HUDEP-2 (cell line): ENCODE measurements around the gene MORC2.

Experiments
- DNase-seq, 76 experiments: peaks; one replicate each; lab custom pipeline; 2025; ENCODE audit not compliant: unreplicated experiment in 76 of 76; lab: John Stamatoyannopoulos, UW

The MORC2 gene

DNA sequence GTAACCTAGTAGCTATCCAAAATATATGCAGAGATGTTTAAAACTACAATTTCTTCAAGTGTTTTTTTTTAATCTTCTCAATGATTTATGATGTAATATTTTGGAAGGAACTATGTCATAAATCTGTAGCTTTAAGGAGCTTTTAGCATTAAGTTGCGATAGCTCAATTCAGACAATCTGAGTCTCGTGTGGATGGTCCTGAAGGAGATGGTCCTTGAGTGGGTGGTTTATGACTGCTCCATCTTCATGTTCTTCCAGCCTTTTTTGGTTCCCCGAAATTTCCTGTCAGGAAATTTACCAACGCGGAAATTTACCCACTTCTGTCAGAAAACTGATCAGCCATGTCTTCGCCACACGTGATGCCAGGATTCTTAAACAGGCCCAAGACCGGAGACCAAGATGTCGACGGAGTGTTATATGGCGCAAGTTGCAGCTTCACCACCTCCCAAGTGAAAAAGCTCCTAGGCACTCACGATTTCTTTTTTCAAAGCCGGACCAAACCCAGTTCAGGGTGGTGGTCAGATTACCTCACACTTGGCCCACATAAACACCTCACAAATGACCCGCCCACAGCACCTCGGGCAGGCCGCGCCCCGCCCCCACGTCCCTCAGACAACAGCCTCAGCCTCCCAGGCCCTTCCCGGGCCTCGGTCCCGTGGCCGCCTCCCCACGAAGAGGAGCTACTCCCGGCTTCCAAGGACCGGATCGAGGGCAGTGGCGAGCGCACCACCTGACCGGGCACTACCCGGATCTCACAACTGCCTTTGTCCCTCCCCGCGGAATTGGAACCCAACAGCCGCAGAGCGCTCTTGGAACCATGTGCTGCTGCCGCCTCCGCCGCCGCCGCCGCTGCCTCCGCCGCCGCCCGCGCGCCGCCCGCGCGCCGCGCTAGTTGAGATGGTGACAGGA is at the start of gene MORC2:
MORC2 (minus strand) TSS at position 760 of the 909 bp plus-strand sequence. CDS start 885 bp downstream, outside the sequence.
- peak in 59 of 76 experiments; percentile 24 to 81 (median 58) for DNase-seq

DNA sequence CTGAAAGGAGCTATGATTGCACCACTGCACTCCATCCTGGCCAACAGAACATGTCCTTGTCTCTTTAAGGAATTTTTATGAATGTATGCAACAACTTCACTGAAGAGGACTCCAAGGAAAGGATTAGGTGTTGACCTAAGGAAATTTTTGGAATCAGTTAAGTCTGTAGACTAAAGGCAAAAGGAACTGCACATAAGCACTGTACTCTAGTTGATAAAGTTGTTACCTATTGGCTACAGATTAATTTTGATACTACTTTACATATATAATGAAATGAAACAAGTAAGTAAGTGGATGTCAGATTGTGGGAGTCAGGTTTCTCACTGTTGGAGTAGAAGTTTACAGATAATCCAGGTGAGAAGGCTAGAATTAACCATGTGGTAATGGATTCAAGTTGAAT is 37.0 kb upstream of the MORC2 start:
- no peak for DNase-seq

DNA sequence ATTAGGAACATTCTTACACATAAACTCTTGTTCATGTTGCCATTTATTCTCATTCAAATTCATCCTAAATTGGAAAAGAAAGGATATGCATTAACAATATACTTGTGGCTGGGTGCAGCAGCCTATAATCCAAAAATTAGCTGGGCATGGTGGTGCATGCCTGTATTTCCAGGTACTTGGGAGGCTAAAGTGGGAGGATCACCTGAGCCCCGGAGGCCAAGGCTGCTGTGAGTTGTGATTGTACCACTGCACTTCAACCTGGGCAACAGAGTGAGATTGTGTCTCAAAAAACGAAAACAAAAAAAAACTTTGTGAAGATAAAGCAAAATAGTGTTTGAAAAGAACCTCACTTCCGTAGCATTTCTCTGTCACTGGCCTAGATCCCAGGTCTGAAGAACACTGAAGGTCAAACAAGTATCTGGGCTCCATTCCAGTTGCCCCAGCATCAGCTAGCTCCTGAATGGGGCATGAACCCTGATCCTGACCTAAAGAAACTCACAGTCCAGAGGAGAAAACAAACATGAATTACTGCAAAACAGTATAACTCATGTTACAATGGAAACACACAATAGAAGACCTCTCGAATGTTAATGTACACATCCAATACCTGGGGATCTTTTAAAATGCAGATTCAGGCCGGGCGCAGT is 32.7 kb upstream of the MORC2 start:
- no peak for DNase-seq

DNA sequence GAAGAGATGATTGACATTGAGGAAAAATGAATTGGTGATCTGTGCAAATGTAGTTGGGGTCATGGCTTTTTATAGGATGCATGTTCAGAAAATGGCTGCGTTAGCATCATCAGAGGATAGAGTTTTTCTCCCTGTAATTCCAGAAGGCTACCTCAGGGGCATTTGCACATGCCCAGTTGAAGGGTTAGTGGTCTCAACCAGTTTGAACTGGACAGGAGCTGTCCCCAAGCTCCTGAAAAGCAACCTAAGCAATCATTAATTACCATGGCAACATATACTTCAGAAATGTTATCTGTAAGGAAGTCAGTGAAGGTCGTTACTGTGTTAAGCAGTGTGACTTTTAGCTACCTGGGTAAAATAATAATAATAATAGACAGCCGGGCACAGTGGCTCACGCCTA is 29.8 kb upstream of the MORC2 start:
- DNase-seq, result no peak

DNA sequence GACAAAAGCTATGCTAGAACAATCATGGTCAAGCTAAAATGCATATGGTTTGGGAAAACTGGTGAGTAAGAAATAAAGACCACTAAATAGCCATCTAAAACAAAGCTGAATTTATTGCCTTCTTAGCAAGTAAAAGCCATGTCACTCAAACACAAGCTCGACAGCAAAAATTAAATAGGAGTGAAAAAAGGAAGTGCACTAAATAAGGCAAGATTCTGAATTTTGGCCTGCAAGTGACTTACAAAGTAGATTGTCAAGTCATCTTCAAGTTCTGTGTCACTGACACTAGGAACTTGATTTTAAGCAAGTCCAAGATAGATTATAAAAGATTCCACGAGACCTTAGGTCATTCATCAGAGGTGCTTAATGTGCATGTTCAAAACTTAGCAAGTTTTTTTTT is 27.9 kb upstream of the MORC2 start:
- no peak for DNase-seq

DNA sequence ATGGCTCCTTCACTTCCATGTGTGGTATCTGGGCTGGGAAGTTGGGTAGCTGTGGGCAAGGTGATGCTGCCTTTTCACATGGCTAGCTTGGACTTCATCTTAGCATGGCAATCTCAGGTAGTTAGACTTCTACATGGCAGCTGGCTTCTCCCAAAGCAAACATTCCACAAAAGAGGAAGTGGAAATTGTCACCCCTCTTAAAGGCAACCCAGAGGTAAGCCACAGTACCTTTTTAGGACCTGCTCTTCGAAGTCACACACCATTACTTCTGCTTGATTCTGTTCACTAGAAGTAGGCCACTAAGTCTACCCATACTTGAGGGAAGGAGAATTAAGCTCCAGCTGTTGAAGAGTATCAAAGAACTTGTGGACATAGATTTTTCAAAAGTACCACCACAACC is 26.4 kb upstream of the MORC2 start:
- no peak for DNase-seq

DNA sequence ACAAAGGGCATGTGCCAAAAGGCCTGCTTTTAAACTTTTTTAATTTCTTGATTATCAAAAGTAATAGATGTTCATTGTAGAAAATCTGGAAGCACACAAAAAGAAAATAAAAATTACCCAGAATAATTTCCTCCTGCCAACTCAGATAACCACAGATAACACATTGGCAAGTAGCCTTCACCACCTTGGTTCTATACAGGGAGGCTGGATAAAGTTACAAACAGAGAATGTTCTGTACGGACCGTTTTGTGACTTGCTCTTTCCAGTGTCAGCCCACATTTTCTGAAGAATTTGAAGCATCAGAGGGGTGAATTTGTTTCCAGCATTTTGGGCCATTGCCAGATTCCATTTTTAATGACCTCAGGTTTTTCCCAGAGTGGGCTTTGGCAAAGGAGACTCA is 24.0 kb upstream of the MORC2 start:
- DNase-seq, result no peak

DNA sequence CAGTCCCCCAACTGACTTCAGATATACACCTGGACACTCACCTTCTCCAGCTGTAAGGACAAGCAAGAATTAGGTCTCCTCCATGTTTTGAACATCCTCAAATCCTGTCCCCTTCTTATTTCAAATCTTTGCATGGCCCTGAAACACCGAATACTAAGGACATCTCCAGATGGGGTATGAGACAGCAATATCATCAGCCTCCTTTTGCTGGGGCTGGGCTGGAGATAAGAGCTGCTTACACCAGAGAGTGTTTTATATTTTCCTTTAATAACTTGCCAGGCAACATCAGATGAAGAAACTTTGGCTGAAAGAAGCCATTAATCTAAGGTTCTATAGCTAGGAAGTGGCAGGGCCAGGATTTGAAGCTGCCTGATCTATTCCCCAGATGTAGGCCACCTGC is 22.1 kb upstream of the MORC2 start:
- DNase-seq, result no peak

DNA sequence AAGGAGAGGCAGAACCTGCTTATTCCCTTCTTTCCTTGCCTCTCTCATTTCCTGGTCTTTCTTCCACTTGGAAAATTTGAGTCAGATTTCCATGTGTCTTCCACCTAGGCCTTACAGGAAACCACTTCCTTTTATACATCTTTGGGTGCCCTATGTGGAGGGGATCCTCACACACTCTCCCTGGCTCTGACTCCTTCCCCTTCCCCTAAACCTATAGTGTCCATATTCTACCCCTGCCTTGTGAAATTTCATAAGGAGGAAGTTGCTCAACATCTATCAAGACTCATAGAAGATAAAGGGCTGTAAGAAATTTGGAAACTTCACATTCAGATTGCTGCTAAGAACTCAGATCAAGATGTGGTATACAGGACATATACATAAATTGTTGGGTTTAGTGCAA is 20.9 kb upstream of the MORC2 start:
- DNase-seq, result no peak

DNA sequence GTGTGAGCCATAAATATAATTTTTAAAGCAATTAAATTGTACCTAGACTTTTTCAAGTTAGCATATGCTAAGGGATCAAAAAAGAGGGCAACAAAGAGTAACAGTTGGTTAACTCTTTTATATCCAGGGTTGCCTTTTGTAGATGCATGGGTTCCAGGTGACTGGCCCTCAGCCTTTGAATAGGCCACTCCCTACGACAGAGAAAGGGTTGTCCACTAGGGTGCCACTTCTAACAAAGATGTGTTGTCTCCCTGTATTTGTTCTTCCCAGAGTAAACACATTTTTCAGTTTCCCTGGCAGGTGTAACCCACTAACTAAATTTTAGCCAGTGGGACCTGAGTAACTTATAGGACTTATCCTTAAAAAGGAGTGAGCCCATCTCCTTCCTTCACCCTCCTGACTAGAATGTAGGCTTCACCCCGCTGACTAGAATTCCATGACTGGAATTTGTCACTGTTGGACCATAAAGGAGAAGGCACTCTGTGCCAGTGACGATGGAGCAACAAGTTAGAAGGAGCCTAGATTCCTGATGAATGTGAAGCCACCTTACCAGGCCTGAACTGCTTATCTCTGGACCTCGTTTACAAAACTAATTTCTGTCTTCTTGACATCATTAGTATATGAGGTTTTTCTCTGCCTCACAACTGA is 17.1 kb upstream of the MORC2 start:
- no peak for DNase-seq

DNA sequence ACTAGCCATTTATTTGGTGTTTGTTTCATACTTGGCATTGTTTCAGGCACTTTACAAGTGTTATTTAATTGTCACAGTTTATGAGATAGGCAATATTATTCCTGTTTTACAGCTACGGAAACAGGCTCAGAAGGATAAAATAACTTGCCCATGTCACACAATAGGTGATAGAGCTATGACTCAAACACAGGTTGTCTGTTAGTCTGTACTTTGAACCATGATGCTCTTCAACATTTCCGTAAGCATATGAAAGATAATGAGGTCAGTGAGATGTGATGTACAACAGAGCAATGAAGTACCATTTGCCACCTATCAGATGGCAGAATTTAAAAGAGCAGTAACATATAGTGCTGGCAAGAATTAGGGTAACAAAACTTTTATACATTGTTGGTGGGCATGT is 15.7 kb upstream of the MORC2 start:
- DNase-seq, result no peak

DNA sequence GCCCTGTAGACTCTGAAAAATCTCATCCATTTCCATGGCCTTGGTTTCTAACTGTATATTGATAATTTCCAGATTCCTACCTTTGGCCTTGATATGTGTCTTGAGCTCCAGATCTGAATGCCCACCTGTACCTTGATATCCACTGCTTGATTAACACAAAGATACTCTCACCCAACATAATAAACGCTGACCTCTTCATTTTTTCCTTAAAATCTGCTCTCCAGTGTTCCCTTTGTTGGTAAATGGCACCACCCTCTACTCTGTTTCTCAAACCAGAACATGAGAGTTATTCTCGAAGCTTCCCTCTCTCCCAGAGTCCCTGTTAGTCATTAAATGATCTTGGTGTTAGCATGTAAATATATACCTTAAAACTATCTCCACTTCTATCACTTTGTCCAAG is 13.9 kb upstream of the MORC2 start:
- no peak for DNase-seq

DNA sequence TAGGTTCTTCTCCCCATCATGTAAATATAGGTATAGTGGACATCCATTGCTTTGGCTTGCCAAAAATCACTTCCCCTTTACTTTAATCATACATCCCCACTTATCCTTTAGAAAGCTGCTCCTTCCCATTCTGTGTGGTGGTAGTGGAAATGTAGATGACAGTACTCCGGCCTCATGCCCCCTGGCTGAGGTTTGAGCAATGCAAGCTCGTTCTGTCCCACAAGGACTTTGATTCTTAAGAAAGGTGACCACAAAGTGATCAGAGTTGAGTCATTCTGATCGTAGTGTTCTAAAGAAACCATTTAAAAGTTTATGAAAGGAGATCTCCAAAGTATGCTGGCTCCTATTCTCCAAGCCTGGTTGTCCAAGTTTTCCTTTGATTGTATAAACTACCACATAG is 11.4 kb upstream of the MORC2 start:
- no peak for DNase-seq

DNA sequence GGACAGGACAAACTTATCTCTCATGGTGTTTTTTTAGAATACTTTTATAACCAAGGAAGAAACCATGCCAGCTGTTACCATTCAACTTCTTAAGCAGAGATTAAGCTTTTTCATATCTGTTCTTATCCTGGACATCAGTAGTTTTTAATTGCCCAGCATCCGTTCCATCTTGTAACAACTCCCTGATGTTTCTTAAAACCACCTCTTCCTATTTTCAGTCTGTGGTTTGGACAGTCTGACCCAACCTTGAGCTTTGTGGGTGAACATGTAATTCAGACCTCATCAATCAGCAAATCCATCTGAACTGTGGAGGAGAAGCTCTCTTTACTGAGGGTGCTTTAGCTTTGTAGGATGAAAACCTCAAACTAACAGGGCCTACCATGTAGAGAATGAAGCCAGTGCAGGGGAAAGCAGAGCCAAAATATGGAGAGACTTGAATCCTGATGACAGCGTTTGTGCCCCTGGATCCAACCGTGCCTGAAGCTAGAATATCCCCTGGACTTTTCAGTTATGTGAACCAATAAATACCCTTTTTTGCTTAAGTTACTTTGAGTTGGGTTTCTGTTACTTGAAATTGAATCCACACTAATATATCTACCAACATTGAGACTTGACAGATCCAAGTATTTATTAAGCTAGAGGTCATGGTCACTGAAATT is 9.9 kb upstream of the MORC2 start:
- DNase-seq, result no peak

DNA sequence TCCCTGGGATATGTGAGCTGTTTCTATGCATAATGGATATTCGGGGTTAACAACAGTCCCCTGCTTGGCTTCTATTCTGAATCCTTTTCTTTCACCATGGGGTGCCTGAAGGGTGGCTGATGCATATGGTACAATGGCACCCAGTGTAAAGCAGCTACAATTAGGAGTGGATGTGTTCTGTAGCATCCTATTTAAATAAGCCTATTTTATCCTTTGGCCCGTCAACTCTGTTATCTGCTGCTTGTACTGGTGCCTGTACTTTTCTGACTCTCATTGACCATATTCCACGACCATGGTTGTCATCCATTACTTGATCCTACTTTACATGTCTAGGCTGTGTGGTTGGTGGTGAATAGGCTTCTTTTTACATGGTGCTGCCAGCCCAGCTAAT is 1.8 kb upstream of the MORC2 start:
- DNase-seq, result no peak

DNA sequence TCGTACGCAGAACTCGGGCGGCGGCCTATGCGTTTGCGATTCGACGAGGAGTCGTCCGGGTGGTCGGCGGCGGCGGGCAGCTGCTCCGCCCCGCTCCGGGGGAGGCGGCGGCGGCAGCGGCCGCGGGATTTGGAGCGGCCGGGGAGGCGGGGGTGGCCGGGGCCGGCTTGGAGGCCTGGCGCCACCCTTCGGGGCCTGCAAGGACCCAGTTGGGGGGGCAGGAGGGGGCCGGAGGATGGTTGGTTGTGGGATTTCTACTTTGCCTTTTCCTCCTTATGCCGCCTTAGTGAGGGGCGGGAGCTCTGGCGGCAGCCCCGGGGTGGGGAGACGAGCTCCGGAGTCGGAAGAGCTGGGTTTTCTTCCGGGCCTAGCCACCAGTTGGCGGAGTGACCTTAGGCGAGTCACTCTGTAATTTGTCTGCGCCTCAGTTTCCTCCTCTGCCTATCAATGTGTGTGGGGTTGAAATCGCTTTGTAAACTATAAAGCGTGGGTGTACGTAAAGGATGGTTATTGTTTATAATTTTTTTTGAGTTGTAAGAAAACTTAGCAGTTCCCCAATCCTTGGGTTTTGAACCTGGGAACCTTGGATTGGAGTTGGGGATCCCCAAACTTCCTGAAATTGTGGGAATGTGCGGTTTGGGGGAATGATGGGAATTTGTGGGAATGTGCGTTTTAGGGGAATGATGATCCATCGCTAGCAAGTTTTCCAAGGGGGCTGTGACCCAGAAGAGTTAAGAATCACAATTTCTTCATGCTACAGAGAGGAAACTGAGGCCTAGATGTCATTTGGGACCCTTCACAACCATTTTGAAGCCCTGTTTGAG is 1.2 kb upstream of the MORC2 start:
- DNase-seq, result peak in 41 of 76 experiments; percentile 2 to 87 (median 34)

DNA sequence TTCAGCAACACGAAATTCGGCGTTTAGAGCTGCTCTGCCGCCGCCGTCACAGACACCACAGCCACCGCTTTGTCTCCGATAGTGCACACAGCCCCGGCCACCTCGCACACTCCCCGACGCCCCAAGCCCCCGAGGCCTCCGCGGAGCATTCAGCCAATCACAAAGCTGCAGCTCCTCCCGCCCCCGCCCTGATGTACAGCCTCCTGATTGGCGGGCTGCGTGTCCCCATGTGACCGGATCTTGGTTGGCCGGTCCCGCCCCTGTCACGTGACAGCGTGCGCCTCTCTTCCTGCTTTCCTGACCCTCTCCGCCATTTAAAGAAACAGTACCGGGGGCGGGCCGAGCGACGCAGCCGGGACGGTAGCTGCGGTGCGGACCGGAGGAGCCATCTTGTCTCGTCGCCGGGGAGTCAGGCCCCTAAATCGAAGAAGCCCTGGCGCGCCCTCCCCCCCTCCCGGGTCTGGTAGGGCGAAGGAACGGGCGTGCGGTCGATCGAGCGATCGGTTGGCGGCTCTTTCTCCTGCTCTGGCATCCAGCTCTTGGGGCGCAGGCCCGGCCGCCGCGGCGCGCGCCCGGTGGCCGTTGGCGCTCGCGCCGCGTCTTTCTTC is 454 bp upstream of the MORC2 start, which contains the start of gene TUG1:
TUG1 (plus strand) TSS at position 342 of the 608 bp plus-strand sequence.
- peak; percentile 75 to 98 (median 95) for DNase-seq

DNA sequence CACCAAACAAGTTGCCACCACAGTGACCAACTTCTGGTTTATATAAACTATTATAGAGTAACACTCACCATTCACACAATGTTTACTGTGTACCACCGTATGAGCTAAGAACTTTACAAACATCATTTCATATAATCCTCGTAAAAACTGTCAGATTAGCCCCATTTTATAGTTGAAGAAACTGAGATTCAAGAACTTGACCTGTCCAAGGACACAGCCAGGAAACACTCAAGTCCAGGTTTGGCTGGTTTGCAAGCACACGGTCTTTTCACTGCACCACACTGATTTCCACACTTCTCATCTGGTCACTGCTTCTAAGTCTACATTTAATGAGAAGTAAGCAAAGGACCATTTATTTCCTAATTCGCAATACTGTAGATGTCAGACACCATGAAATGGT is 3.7 kb downstream of the MORC2 start:
- DNase-seq, result no peak

DNA sequence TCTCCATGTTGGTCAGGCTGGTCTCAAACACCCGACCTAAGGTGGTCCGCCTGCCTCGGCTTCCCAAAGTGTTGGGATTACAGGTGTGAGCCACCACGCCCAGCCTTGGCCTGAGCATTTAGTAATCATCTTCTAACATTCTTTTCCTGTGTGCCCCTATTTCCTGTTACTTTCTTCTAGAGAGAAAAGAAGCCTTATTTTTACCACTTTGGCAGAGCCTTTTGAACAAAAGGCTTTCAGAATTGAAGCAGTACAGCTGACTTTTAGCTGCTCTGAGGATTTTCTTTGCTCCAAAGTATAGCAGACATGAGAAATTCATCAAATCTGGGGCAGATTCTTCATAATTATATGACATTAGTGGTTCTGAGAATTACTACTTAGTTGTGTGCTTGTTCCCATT is 13.4 kb downstream of the MORC2 start:
- DNase-seq, result no peak

DNA sequence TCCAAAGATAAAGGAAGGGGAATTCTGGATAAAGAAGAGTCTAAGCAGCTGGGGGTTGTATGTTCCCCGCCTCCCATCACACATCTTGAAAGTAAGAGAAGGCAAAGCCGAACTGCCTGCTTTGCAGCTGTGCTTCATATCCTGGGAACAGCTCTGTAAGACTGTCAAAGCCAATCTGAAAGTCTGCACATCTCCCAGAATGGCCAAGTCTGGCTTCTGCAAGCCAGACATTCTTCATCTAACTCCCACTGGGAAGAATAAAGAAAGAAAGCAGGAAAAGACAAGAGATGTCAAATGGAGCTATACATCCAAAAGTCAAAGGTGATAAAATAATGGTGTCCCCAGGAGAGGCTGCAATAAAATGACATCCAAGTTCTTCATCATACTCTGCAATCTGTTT is 15.4 kb downstream of the MORC2 start:
- DNase-seq, result no peak
